OCI-LY7 (cell line): ENCODE measurements around the gene RPL13. TPM values are rescaled to one million over a fixed set of nuclear protein-coding genes. Genes with fewer than 3 reads are reported as not detected.
"Not testable (repeated sequence)": the region's sequence is repeated elsewhere in the genome, so short reads cannot be mapped to it uniquely, and the experiment has no call there.

Experiments
- BruUV-seq: library from RNA; stranded (reverse); fragments of 400-500 nt; replicated peaks from 2 replicates; lab custom pipeline; 2021; lab: Mats Ljungman, UMichigan
- CTCF ChIA-PET: fragments of 300-600 bp; sonication (Branson Sonifier 250); formaldehyde crosslinking; loops from one replicate; lab custom pipeline; 2022; ENCODE audit warnings: antibody characterized with exemption; ENCODE audit not compliant: unreplicated experiment; lab: Charles Lee
- POLR2A ChIA-PET: fragments of 300-600 bp; sonication (Branson Sonifier 250); formaldehyde crosslinking; loops from one replicate; lab custom pipeline; 2022; ENCODE audit warnings: antibody characterized with exemption; lab: Charles Lee
- DNase-seq: peaks from one replicate; pipeline ENCODE4 v3.0.0-alpha.2; 2015; ENCODE audit warnings: low spot score
- H2AFZ ChIP-seq: fragments of 200-600 bp; sonication (generic), shearing (Covaris generic); 2 replicates; pipeline ENCODE4 v1.6.1; 2014; ENCODE audit warnings: mild to moderate bottlenecking, antibody characterized with exemption, low read length, moderate library complexity
- H3K27ac ChIP-seq: fragments of 200-600 bp; sonication (generic); 2 replicates; pipeline ENCODE4 v1.5.1; 2014; ENCODE audit warnings: mixed run types, low read depth, mild to moderate bottlenecking, moderate library complexity, low read length, inconsistent platforms; ENCODE audit not compliant: poor library complexity, severe bottlenecking
- H3K36me3 ChIP-seq: fragments of 200-600 bp; sonication (generic); 2 replicates; pipeline ENCODE4 v1.6.1; 2014; ENCODE audit warnings: mild to moderate bottlenecking, antibody characterized with exemption, low read length, moderate library complexity, mixed read lengths; ENCODE audit not compliant: insufficient read depth
- H3K4me1 ChIP-seq: fragments of 200-600 bp; sonication (generic); 2 replicates; pipeline ENCODE4 v1.5.1; 2014; ENCODE audit warnings: mild to moderate bottlenecking, low read length; ENCODE audit not compliant: insufficient read depth, poor library complexity, severe bottlenecking
- H3K4me2 ChIP-seq: fragments of 200-600 bp; sonication (generic); 2 replicates; pipeline ENCODE4 v1.6.1; 2014; ENCODE audit warnings: mild to moderate bottlenecking, low read length
- H3K4me3 ChIP-seq: fragments of 200-600 bp; sonication (generic); 2 replicates; pipeline ENCODE4 v1.5.1; 2014; ENCODE audit warnings: mild to moderate bottlenecking, low read depth, low read length; ENCODE audit not compliant: poor library complexity, severe bottlenecking
- H3K79me2 ChIP-seq: fragments of 200-600 bp; sonication (generic); 2 replicates; pipeline ENCODE4 v1.6.1; 2016; ENCODE audit warnings: low read depth, mild to moderate bottlenecking, low read length, moderate library complexity, mixed read lengths; ENCODE audit not compliant: insufficient read depth
- H3K9me2 ChIP-seq: fragments of 200-600 bp; sonication (generic); 2 replicates; pipeline ENCODE4 v1.6.1; 2016; ENCODE audit warnings: mild to moderate bottlenecking, low read length, mixed read lengths; ENCODE audit not compliant: insufficient read depth
- H3K9me3 ChIP-seq: fragments of 200-600 bp; sonication (generic); 2 replicates; pipeline ENCODE4 v1.6.1; 2014; ENCODE audit warnings: mild to moderate bottlenecking, mixed run types, low read length, mixed read lengths
- H4K20me1 ChIP-seq: fragments of 200-600 bp; sonication (generic); 2 replicates; pipeline ENCODE4 v1.6.1; 2014; ENCODE audit warnings: mild to moderate bottlenecking, antibody characterized with exemption, low read length, moderate library complexity, mixed read lengths; ENCODE audit not compliant: insufficient read depth
- CTCF ChIP-seq: fragments of 200-600 bp; sonication (generic); conservative IDR thresholded peaks from 2 replicates; pipeline ENCODE4 v1.5.1; 2014; ENCODE audit warnings: mild to moderate bottlenecking, antibody characterized with exemption, low read length, moderate library complexity, mixed read lengths
- EZH2phosphoT487 ChIP-seq: fragments of 200-600 bp; sonication (generic); IDR thresholded peaks from 2 replicates; pipeline ENCODE4 v1.6.1; 2018; ENCODE audit warnings: low read depth, borderline replicate concordance, mild to moderate bottlenecking, mixed run types, antibody characterized with exemption, low read length, moderate library complexity, mixed read lengths
- intact Hi-C: fragments of 100-400 bp; cut with micrococcal nuclease; formaldehyde crosslinking; loops from one replicate; pipeline ENCODE4 v1.10.0; 2022; ENCODE audit not compliant: unreplicated experiment
- total RNA-seq, 2 experiments: library from RNA; depleted of rRNA in 1 of 2; stranded (reverse); fragments of >200 nt in 1 of 2; shearing (Covaris generic) in 1 of 2; gene quantifications; 2 replicates each; pipeline ENCODE4 v1.2.3, GENCODE V29; 2014 to 2022

RPL13 gene
- total RNA-seq, 2 experiments from 2014 or later, result 2,928 to 9,791 TPM

DNA sequence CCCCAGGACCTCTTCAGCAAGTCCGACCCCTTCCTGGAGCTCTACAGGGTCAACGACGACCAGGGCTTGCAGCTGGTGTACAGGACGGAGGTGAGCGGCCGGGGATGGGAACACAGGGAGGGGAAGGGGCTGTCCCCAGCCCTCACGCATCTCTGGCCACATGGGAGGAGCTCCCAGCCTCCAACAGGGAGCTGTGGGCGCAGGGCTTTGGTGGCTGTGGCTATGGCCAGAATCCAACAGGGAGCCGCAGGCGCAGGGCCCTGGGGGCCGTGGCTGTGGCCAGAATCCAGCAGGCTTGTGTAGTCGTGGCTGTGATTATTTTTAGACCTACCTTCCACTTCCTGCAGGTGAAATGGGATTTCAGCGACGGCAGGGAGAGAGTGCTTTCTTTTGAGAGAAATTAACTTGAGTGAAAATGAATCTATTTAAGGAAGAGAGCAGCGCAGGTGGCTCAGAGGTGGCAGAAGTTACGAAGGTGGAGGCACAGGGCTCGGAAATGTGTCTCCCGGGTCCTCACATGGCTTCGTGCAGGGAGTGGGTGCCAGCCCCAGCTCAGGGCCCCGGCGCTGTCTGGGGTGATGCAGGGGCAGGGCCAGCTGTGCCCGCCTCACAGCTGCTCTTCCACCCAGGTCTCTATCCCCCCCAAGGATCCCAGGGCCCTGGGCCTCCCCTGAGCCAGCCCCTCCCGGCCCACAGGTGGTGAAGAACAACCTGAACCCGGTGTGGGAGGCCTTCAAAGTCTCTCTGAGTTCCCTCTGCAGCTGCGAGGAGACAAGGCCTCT, 24.5 kb downstream of the RPL13 start:
- no peaks in the 10 kb centered on the region for H3K9me2 ChIP-seq
- TF ChIP-seq EZH2phosphoT487 (no peak), CTCF (no peak)
- H3K36me3 ChIP-seq, result no peaks in the 10 kb centered on the region
- H3K4me3 ChIP-seq, result no peak overlapping the region
- POLR2A ChIA-PET, result no interaction called here
- no peaks in the 10 kb centered on the region for H3K79me2 ChIP-seq
- no TSS peak for BruUV-seq
- H3K27ac ChIP-seq, result no peak overlapping the region
- CTCF ChIA-PET, result no interaction called here
- DNase-seq, result no peak
- no peaks in the 10 kb centered on the region for H3K4me1 ChIP-seq
- no peak overlapping the region for H2AFZ ChIP-seq
- H3K4me2 ChIP-seq, result no peak overlapping the region
- no peaks in the 10 kb centered on the region for H4K20me1 ChIP-seq
- H3K9me3 ChIP-seq, result 0 out of 2 replicates have a peak, but pooled peaks cover 3% of the 10 kb centered on the region
- intact Hi-C loops, result no loop called here

DNA sequence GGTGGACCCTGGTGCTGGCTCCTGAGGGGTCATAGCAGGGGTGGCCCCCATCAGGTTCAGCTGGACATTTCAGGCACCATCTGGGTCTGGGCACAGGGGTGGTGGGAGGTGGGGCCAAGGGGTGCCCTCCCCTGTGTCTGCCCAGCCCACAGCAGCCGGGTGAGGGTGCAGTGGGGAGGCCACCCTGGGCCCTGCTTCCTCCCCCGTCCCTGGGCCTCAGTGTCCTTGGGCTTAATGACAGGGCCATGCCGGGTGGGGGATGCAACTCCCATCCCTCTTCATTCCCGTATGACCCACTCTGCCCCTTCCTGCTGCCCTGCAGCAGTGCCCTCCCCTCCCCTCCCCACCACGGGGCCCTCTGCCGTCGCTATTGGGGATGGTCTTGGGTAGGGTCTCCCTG, 25.7 kb downstream of the RPL13 start:
- Histone ChIP-seq H3K4me1 (no peaks in the 10 kb centered on the region), H3K9me2 (no peaks in the 10 kb centered on the region), H3K36me3 (no peaks in the 10 kb centered on the region), H3K9me3 (0 out of 2 replicates have a peak, but pooled peaks cover 3% of the 10 kb centered on the region), H3K4me3 (no peak overlapping the region), H3K4me2 (no peak overlapping the region), H4K20me1 (no peaks in the 10 kb centered on the region), H2AFZ (no peak overlapping the region), H3K27ac (no peak overlapping the region), H3K79me2 (no peaks in the 10 kb centered on the region)
- intact Hi-C loops, result no loop called here
- TF ChIP-seq CTCF (no peak), EZH2phosphoT487 (no peak)
- no TSS peak for BruUV-seq
- no peak for DNase-seq
- ChIA-PET POLR2A (no interaction called here), CTCF (no interaction called here)

GRCh38 chr16:89586853-89587252, 26.4 kb downstream of the RPL13 start:
- POLR2A ChIA-PET, result no interaction called here

DNA sequence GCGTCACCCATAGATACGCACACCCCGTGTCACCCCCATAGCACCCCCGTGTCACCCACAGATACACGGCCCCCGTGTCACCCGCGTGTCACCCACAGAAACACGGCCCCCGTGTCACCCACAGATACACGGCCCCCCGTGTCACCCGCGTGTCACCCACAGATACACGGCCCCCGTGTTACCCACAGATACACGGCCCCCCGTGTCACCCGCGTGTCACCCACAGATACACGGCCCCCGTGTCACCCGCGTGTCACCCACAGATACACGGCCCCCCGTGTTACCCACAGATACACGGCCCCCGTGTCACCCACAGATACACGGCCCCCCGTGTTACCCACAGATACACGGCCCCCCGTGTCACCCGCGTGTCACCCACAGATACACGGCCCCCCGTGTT, 27.2 kb downstream of the RPL13 start:
- CTCF ChIA-PET, BruUV-seq, DNase-seq, H2AFZ ChIP-seq, H3K9me2 ChIP-seq, POLR2A ChIA-PET, H3K4me1 ChIP-seq, H4K20me1 ChIP-seq, H3K4me2 ChIP-seq, intact Hi-C loops, H3K36me3 ChIP-seq, H3K9me3 ChIP-seq, H3K4me3 ChIP-seq, H3K79me2 ChIP-seq, H3K27ac ChIP-seq: not testable (repeated sequence)

More at GRCh38 chr16:89586853-89587252, 26.4 kb downstream of the RPL13 start:
- no peak overlapping the region for H3K4me3 ChIP-seq
- no peaks in the 10 kb centered on the region for H3K9me2 ChIP-seq
- H3K4me2 ChIP-seq, result no peak overlapping the region
- no peak overlapping the region for H3K27ac ChIP-seq
- H4K20me1 ChIP-seq, result no peaks in the 10 kb centered on the region
- DNase-seq, result no peak
- H3K9me3 ChIP-seq, result 0 out of 2 replicates have a peak, but pooled peaks cover 3% of the 10 kb centered on the region
- no peak for TF ChIP-seq CTCF
- TF ChIP-seq EZH2phosphoT487, result no peak
- H3K36me3 ChIP-seq, result no peaks in the 10 kb centered on the region
- no peaks in the 10 kb centered on the region for H3K79me2 ChIP-seq
- no peaks in the 10 kb centered on the region for H3K4me1 ChIP-seq
- BruUV-seq, result no TSS peak
- CTCF ChIA-PET, result no interaction called here
- intact Hi-C loops, result no loop called here
- no peak overlapping the region for H2AFZ ChIP-seq
